ENCODE data around the gene ALG2.

Gene ALG2

GRCh38 chr9:99259231-99259918 is 37.6 kb upstream of the ALG2 start (continued):
- TF ChIP-seq ZNF140 (tag by site-specific recombination; IDR thresholded peaks at IDR 0.05) = no peak
- TF ChIP-seq ZNF555 (tag by site-specific recombination; conservative IDR thresholded peaks at IDR 0.05) = no peak
- no peak for TF ChIP-seq GLIS1 (tag by site-specific recombination; IDR thresholded peaks at IDR 0.05)
- TF ChIP-seq ZNF513 (tag by site-specific recombination; IDR thresholded peaks at IDR 0.05) = no peak
- TF ChIP-seq ZNF398 (tag by site-specific recombination; IDR thresholded peaks at IDR 0.05) = no peak
- TF ChIP-seq ZFP3 (tag by site-specific recombination; IDR thresholded peaks at IDR 0.05; ENCODE audit: low read depth) = no peak
- TF ChIP-seq ZNF211 (tag by site-specific recombination; IDR thresholded peaks at IDR 0.05; ENCODE audit: low read depth) = no peak
- no peak for TF ChIP-seq SCRT2 (tag by site-specific recombination; IDR thresholded peaks at IDR 0.05)

- POLR2A ChIA-PET = no interaction called here
- Histone ChIP-seq H3K36me3 (ENCODE audit: control insufficient read depth in 2 of 2, insufficient read depth in 1 of 2, low read length in 2 of 2) (no peaks in the 10 kb centered on the region), H3K4me1 (ENCODE audit: control insufficient read depth, insufficient read depth, low read length) (no peaks in the 10 kb centered on the region), H3K27ac (ENCODE audit: extremely low read depth, low read depth, low read length) (no peak overlapping the region), H3K9me3 (ENCODE audit: control insufficient read depth, insufficient read depth, low read depth, low read length) (no peaks in the 10 kb centered on the region), H3K4me3 (ENCODE audit: low read depth, low read length) (no peak overlapping the region)
- CTCF ChIA-PET = interaction anchor here (0.6 to 1.9 kb wide), 3 partner anchors 11 to 298 kb away, joined by 3 to 8 read pairs (median 7); no protein-coding TSS in a partner anchor
- no peak for TF ChIP-seq ZNF747 (tag by site-specific recombination; IDR thresholded peaks at IDR 0.05)
- TF ChIP-seq ZNF785 (tag by site-specific recombination; IDR thresholded peaks at IDR 0.05) = no peak
- TF ChIP-seq SALL2 (tag by site-specific recombination; IDR thresholded peaks at IDR 0.05; ENCODE audit: borderline replicate concordance) = no peak
- TF ChIP-seq INSM2 (tag by site-specific recombination; IDR thresholded peaks at IDR 0.05) = no peak
- no peak for TF ChIP-seq MYNN (tag by site-specific recombination; IDR thresholded peaks at IDR 0.05; ENCODE audit: borderline replicate concordance)
- TF ChIP-seq ZNF791 (tag by site-specific recombination; IDR thresholded peaks at IDR 0.05) = no peak
- TF ChIP-seq ZNF175 (tag by site-specific recombination; IDR thresholded peaks at IDR 0.05) = no peak
- no peak for TF ChIP-seq ZSCAN5A (tag by site-specific recombination; IDR thresholded peaks at IDR 0.05)
- no peak for TF ChIP-seq ZNF23 (tag by site-specific recombination; IDR thresholded peaks at IDR 0.05; ENCODE audit: borderline replicate concordance)
- no peak for TF ChIP-seq PRDM4 (tag by site-specific recombination; IDR thresholded peaks at IDR 0.05)
- no peak for TF ChIP-seq YY2 (tag by site-specific recombination; IDR thresholded peaks at IDR 0.05)
- no peak for TF ChIP-seq ZNF514 (tag by site-specific recombination; IDR thresholded peaks at IDR 0.05)
- no peak for TF ChIP-seq ZNF529 (tag by site-specific recombination; IDR thresholded peaks at IDR 0.05; ENCODE audit: insufficient replicate concordance)
- TF ChIP-seq ZNF600 (tag by site-specific recombination; IDR thresholded peaks at IDR 0.05) = no peak
- TF ChIP-seq ZNF18 (tag by site-specific recombination; IDR thresholded peaks at IDR 0.05) = no peak
- TF ChIP-seq ZNF221 (tag by site-specific recombination; IDR thresholded peaks at IDR 0.05; ENCODE audit: borderline replicate concordance) = no peak
- no peak for TF ChIP-seq ZNF112 (tag by site-specific recombination; IDR thresholded peaks at IDR 0.05)
Observed at GRCh38 chr9:99257723-99258389, 36.1 kb upstream of the ALG2 start.
